ENCODE results near the gene FXYD7.

DNA sequence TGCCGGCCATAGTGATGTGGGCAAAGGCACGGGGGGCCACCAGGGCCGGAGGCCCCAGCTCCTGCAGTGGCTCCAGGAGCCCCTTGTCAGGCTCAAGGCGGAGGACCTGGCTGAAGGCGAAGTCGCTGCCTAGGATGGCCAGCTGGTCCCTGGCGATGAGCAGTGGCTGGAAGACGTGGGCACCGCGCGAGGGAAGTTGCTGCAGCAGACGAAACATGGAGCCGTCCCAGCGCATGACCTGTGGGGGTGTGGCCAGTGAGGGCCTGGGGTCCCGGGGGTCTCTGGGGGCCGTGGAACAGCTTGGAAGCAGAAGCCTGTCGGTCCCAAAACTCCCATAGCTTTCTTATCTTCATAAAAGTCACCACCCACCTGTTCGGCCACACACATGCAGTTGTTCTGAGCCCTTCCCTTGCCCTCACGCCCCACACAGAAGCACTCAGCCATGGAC, 17.8 kb upstream of the FXYD7 start:
- TF ChIP-seq, protein P1, sequence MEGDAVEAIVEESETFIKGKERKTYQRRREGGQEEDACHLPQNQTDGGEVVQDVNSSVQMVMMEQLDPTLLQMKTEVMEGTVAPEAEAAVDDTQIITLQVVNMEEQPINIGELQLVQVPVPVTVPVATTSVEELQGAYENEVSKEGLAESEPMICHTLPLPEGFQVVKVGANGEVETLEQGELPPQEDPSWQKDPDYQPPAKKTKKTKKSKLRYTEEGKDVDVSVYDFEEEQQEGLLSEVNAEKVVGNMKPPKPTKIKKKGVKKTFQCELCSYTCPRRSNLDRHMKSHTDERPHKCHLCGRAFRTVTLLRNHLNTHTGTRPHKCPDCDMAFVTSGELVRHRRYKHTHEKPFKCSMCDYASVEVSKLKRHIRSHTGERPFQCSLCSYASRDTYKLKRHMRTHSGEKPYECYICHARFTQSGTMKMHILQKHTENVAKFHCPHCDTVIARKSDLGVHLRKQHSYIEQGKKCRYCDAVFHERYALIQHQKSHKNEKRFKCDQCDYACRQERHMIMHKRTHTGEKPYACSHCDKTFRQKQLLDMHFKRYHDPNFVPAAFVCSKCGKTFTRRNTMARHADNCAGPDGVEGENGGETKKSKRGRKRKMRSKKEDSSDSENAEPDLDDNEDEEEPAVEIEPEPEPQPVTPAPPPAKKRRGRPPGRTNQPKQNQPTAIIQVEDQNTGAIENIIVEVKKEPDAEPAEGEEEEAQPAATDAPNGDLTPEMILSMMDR (IDR thresholded peaks at IDR 0.05): no peak
- no peak for TF ChIP-seq POLR2A (IDR thresholded peaks at IDR 0.05)
